OCI-LY3 (cell line): ENCODE results near the gene PEPD.

ENCODE experiments used
- H2AFZ ChIP-seq: fragments of 200-600, 300-600 bp; shearing (Covaris generic); 2 replicates; pipeline ENCODE4 v1.6.0; 2014; ENCODE audit warnings: antibody characterized with exemption, low read depth, low read length
- H3K27ac ChIP-seq: fragments of 200-600, 300-600 bp; sonication (generic); 2 replicates; pipeline ENCODE4 v1.5.1; 2014; ENCODE audit warnings: mild to moderate bottlenecking, low read length, moderate library complexity, mixed read lengths
- H3K27me3 ChIP-seq: fragments of 200-600, 300-600 bp; sonication (generic); 2 replicates; pipeline ENCODE4 v1.6.1; 2014; ENCODE audit warnings: low read depth, low read length, mixed read lengths
- H3K36me3 ChIP-seq: fragments of 200-600, 300-600 bp; sonication (generic); replicated peaks from 2 replicates; pipeline ENCODE3; 2014; ENCODE audit warnings: low read depth, low read length, mixed read lengths
- H3K4me1 ChIP-seq: fragments of 300-600, 200-600 bp; sonication (generic); 2 replicates; pipeline ENCODE4 v1.6.1; 2014; ENCODE audit warnings: low read length, mixed read lengths
- H3K4me2 ChIP-seq: fragments of 200-600, 300-600 bp; sonication (generic); 2 replicates; pipeline ENCODE4 v1.6.1; 2014; ENCODE audit warnings: low read length, mixed read lengths
- H3K4me3 ChIP-seq: fragments of 300-600, 200-600 bp; sonication (generic); 2 replicates; pipeline ENCODE4 v1.5.1; 2014; ENCODE audit warnings: antibody characterized with exemption, mild to moderate bottlenecking, low read length, moderate library complexity
- H3K79me2 ChIP-seq: fragments of 300-600, 200-600 bp; shearing (Covaris generic); 2 replicates; pipeline ENCODE4 v1.6.1; 2014; ENCODE audit warnings: mild to moderate bottlenecking, low read length, mixed read lengths
- H3K9ac ChIP-seq: fragments of 300-600, 200-600 bp; shearing (Covaris generic); 2 replicates; pipeline ENCODE4 v1.6.0; 2014; ENCODE audit warnings: mild to moderate bottlenecking, low read length, moderate library complexity
- H3K9me3 ChIP-seq: fragments of 200-600, 300-600 bp; shearing (Covaris generic); 2 replicates; pipeline ENCODE4 v1.6.1; 2014; ENCODE audit warnings: low read length, mixed read lengths; ENCODE audit not compliant: insufficient read depth
- H4K20me1 ChIP-seq: fragments of 200-600, 300-600 bp; sonication (generic); 2 replicates; pipeline ENCODE4 v1.6.1; 2016; ENCODE audit warnings: low read length, mixed read lengths; ENCODE audit not compliant: insufficient read depth
- EZH2phosphoT487 ChIP-seq: fragments of 200-600 bp; shearing (Covaris generic); IDR thresholded peaks from 2 replicates; pipeline ENCODE4 v1.6.1; 2018; ENCODE audit warnings: antibody characterized with exemption, mixed run types, low read depth
- TF ChIP-seq, protein P1 (sequence below): fragments of 200-600, 300-600 bp; sonication (generic); IDR thresholded peaks from 2 replicates; pipeline ENCODE4 v1.5.1; 2014; ENCODE audit warnings: antibody characterized with exemption, low read length, low read depth

Gene PEPD

DNA sequence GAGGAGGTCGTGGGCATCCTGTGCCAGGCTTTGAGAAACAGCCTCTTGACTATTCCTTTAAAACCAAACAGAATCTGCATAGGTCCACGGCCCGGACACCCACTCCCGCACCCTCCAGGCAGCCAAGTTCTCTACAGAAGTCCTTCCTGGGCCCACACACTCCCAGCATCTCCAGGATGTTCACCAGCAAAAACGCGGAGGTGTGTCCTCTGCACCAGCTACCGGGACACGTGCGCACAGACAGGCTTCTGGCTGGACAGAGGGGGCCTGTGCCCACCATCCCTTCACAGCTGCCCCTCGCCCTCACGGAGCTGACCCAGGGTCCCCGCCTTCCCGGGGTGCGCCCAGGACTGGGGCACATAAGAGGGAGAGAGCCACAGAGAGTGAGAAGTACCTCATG is 103.8 kb downstream of the PEPD start:
- peaks cover 3% of the 10 kb centered on the region; the same call in 1 of the 2 replicates for H3K4me1 ChIP-seq
- no peaks in the 10 kb centered on the region for H3K36me3 ChIP-seq
- no peak overlapping the region for H2AFZ ChIP-seq
- no peaks in the 10 kb centered on the region for H3K9me3 ChIP-seq
- TF ChIP-seq EZH2phosphoT487: no peak
- TF ChIP-seq, protein P1, sequence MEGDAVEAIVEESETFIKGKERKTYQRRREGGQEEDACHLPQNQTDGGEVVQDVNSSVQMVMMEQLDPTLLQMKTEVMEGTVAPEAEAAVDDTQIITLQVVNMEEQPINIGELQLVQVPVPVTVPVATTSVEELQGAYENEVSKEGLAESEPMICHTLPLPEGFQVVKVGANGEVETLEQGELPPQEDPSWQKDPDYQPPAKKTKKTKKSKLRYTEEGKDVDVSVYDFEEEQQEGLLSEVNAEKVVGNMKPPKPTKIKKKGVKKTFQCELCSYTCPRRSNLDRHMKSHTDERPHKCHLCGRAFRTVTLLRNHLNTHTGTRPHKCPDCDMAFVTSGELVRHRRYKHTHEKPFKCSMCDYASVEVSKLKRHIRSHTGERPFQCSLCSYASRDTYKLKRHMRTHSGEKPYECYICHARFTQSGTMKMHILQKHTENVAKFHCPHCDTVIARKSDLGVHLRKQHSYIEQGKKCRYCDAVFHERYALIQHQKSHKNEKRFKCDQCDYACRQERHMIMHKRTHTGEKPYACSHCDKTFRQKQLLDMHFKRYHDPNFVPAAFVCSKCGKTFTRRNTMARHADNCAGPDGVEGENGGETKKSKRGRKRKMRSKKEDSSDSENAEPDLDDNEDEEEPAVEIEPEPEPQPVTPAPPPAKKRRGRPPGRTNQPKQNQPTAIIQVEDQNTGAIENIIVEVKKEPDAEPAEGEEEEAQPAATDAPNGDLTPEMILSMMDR: no peak
- no peaks in the 10 kb centered on the region for H3K27me3 ChIP-seq
- no peaks in the 10 kb centered on the region for H4K20me1 ChIP-seq
- H3K4me3 ChIP-seq: no peak overlapping the region
- H3K9ac ChIP-seq: no peak overlapping the region
- no peak overlapping the region for H3K4me2 ChIP-seq
- H3K27ac ChIP-seq: no peak overlapping the region
- H3K79me2 ChIP-seq: no peaks in the 10 kb centered on the region

DNA sequence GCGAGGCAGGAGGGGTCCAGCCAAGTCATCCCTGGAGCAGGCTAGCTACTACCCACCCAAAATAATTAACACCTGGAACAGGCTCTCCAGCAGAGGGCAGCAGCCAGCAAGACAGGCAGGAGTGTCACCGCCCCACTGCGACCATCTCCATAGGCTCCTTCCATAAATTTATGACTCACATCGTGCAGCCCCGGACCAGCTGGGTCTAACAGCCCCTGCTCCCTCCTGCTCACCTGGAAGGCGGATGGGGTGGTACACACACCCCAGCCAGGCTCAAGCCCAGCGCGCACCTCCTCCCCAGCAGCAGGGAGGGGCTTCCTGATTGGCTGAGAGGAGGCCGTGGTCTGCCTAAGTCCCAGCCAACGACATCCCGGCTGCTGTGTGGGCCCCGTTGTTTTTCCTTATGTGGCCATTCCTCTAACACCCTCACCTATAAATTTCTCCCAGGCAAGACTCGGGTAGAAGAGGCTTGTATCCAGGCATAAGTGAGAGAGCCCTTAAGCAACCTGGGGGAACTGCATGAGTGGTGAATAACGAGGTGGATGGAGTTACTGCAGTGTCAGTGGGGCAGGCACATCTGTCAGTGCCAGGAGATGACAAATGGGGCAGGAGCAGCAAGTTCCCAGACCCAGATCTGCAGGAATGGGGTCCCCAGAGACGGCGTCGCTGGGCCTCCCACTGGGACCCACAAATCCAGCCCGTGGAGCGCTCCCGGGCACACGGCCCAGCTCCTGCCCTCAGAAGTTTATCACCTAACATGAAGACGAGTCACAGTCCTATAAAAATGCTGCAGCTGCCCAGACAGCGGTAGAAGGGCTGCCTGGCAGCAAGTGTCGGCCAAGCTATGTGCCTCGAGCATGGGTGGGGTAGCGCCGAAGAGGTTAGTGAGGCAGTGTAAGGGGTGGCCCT is 105.0 kb downstream of the PEPD start:
- Histone ChIP-seq H3K9me3 (no peaks in the 10 kb centered on the region), H3K4me2 (peak overlapping the region; percentile 95), H3K27ac (no peak overlapping the region), H4K20me1 (no peaks in the 10 kb centered on the region), H2AFZ (peak overlapping the region; percentile 80; the same call in 1 of the 2 replicates), H3K36me3 (no peaks in the 10 kb centered on the region), H3K27me3 (no peaks in the 10 kb centered on the region), H3K9ac (no peak overlapping the region; the same call in 1 of the 2 replicates), H3K4me3 (peak overlapping the region; percentile 78), H3K4me1 (peaks cover 3% of the 10 kb centered on the region; the same call in 1 of the 2 replicates), H3K79me2 (no peaks in the 10 kb centered on the region)
- TF ChIP-seq, protein P1: peak; percentile 87
- TF ChIP-seq EZH2phosphoT487: no peak

DNA sequence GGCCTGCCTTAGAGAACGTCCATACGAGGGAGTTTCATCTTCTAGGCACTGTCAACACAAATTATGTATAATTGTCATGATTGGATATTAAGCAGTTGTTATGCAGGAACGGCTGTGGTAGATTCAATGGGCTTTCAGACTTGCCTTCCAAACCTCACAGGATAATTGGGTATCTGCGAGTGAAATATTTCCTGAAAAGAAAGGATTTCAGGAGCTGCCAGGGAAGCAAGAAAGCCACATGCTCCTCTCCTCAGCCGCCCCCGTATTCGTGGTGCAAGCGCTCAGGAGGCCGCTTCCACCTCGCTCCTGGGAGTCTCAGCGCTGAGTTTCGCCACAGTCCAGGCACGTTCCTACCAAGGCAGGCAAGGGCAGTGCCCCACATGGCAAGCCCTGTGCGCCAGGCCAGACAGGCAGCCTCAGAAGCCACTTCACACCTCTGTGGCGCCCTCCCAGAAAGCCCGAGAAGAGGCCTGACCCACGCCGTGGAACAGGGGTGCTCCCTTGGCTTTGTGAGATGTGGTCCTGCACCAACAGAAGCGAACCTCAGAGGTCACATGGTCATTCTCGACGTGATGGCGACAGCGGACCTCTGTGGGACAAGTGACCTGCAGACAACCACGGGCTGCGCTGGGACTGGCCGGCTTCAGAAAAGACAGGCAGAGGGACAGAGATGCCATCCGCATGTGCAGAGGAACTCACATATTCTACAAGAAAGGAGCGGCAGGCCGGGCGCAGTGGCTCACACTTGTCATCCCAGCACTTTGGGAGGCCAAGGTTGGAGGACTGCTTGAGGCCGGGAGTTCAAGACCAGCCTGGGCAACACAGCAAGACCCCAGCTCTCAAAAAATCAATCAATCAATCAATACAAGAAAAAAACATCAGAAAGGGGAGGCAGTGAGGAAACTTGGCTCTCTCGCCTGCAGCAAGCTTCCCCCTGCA is 106.7 kb downstream of the PEPD start:
- no peaks in the 10 kb centered on the region for H3K79me2 ChIP-seq
- H3K27me3 ChIP-seq: no peaks in the 10 kb centered on the region
- no peak for TF ChIP-seq EZH2phosphoT487
- TF ChIP-seq, protein P1: no peak
- no peak overlapping the region for H2AFZ ChIP-seq
- no peak overlapping the region for H3K4me3 ChIP-seq
- H4K20me1 ChIP-seq: no peaks in the 10 kb centered on the region
- H3K9ac ChIP-seq: no peak overlapping the region
- H3K4me2 ChIP-seq: no peak overlapping the region
- H3K27ac ChIP-seq: no peak overlapping the region
- H3K36me3 ChIP-seq: no peaks in the 10 kb centered on the region
- peaks cover 3% of the 10 kb centered on the region; the same call in 1 of the 2 replicates for H3K4me1 ChIP-seq
- H3K9me3 ChIP-seq: no peaks in the 10 kb centered on the region
